Neural cell (in vitro differentiated cells): ENCODE data around the gene PPP1R14B. TPM values are rescaled to one million over a fixed set of nuclear protein-coding genes. Genes with fewer than 3 reads are reported as not detected.

Experiments used
- H2AFZ ChIP-seq: fragments of 200-600, 300-800 bp; sonication (generic), shearing (Covaris generic); 2 replicates; pipeline ENCODE4 v1.6.0; 2014; ENCODE audit warnings: low read depth, mild to moderate bottlenecking, antibody characterized with exemption, low read length, moderate library complexity
- H3F3A ChIP-seq: fragments of 200-600 bp; shearing (Covaris generic); 2 replicates; pipeline ENCODE4 v1.6.1; 2016; ENCODE audit warnings: mild to moderate bottlenecking, moderate library complexity, mixed read lengths, antibody characterized with exemption, low read length; ENCODE audit not compliant: insufficient read depth, poor library complexity, severe bottlenecking
- H3K27ac ChIP-seq: fragments of 200-600, 300-800 bp; sonication (generic), shearing (Covaris generic); 2 replicates; pipeline ENCODE4 v1.5.1; 2014; ENCODE audit warnings: mild to moderate bottlenecking, low read length, moderate library complexity
- H3K27me3 ChIP-seq: fragments of 300-800, 200-600 bp; sonication (generic), shearing (Covaris generic); 2 replicates; pipeline ENCODE4 v1.6.0; 2014; ENCODE audit warnings: mild to moderate bottlenecking, low read depth, low read length, moderate library complexity; ENCODE audit not compliant: insufficient read depth
- H3K36me3 ChIP-seq: fragments of 300-800, 200-600 bp; sonication (generic), shearing (Covaris generic); 2 replicates; pipeline ENCODE4 v1.5.1; 2014; ENCODE audit warnings: mild to moderate bottlenecking, antibody characterized with exemption, low read length, moderate library complexity; ENCODE audit not compliant: insufficient read depth
- H3K4me2 ChIP-seq: fragments of 300-800, 200-600 bp; sonication (generic), shearing (Covaris generic); 2 replicates; pipeline ENCODE4 v1.6.0; 2014; ENCODE audit warnings: mild to moderate bottlenecking, low read length
- H3K4me3 ChIP-seq: fragments of 300-800, 200-600 bp; sonication (generic), shearing (Covaris generic); 2 replicates; pipeline ENCODE4 v1.5.1; 2014; ENCODE audit warnings: mild to moderate bottlenecking, low read length, moderate library complexity
- H3K79me2 ChIP-seq: fragments of 200-600 bp; shearing (Covaris generic); replicated peaks from 2 replicates; pipeline ENCODE4 v1.6.0; 2014; ENCODE audit warnings: mild to moderate bottlenecking, low read length, moderate library complexity; ENCODE audit not compliant: insufficient read depth
- H3K9ac ChIP-seq: fragments of 300-800, 200-600 bp; sonication (generic), shearing (Covaris generic); 2 replicates; pipeline ENCODE4 v1.6.1; 2016; ENCODE audit warnings: mild to moderate bottlenecking, low read length, mixed read lengths
- H3K9me2 ChIP-seq: fragments of 200-600 bp; shearing (Covaris generic); 2 replicates; pipeline ENCODE4 v1.6.1; 2016; ENCODE audit warnings: mild to moderate bottlenecking, low read length, mixed read lengths; ENCODE audit not compliant: insufficient read depth
- H3K9me3 ChIP-seq: fragments of 200-600, 300-800 bp; sonication (generic), shearing (Covaris generic); 2 replicates; pipeline ENCODE4 v1.6.1; 2016; ENCODE audit warnings: mild to moderate bottlenecking, mixed run types, low read length, moderate library complexity, mixed read lengths
- H4K20me1 ChIP-seq: fragments of 200-600 bp; shearing (Covaris generic); 2 replicates; pipeline ENCODE4 v1.6.1; 2016; ENCODE audit warnings: mild to moderate bottlenecking, mixed run types; ENCODE audit not compliant: insufficient read depth
- EP300 ChIP-seq: fragments of 450-650 bp; conservative IDR thresholded peaks from 2 replicates; pipeline ENCODE4 v1.6.1; 2014; ENCODE audit warnings: antibody characterized with exemption, mild to moderate bottlenecking, moderate library complexity; ENCODE audit not compliant: poor library complexity, severe bottlenecking
- EZH2 ChIP-seq: fragments of 200-600, 300-800 bp; shearing (Covaris generic), sonication (generic); IDR thresholded peaks from 2 replicates; pipeline ENCODE4 v1.6.1; 2014; ENCODE audit warnings: antibody characterized with exemption, low read length, borderline replicate concordance, mild to moderate bottlenecking; ENCODE audit not compliant: insufficient read depth, poor library complexity, severe bottlenecking
- MXI1 ChIP-seq: fragments of 450-650 bp; conservative IDR thresholded peaks from 2 replicates; pipeline ENCODE4 v1.6.1; 2014; ENCODE audit warnings: antibody characterized with exemption, mild to moderate bottlenecking; ENCODE audit not compliant: poor library complexity, severe bottlenecking
- POLR2AphosphoS5 ChIP-seq: IDR thresholded peaks from 2 replicates; pipeline ENCODE4 v1.6.1; 2012
- RAD21 ChIP-seq: fragments of 450-650 bp; conservative IDR thresholded peaks from 2 replicates; pipeline ENCODE4 v1.6.1; 2014; ENCODE audit warnings: antibody characterized with exemption, mild to moderate bottlenecking, moderate library complexity
- SMC3 ChIP-seq: fragments of 450-650 bp; conservative IDR thresholded peaks from 2 replicates; pipeline ENCODE4 v1.6.1; 2014; ENCODE audit warnings: antibody characterized with exemption, mild to moderate bottlenecking, moderate library complexity; ENCODE audit not compliant: poor library complexity
- TAF1 ChIP-seq: IDR thresholded peaks from 2 replicates; pipeline ENCODE4 v1.6.1; 2012; ENCODE audit warnings: low read depth
- polyA plus RNA-seq: library from polyadenylated mRNA; depleted of rRNA; stranded (reverse); fragments of >200 nt; gene quantifications from 2 replicates; pipeline ENCODE4 v1.2.3, GENCODE V29; 2014
- TF ChIP-seq, protein P1 (sequence below): IDR thresholded peaks from 2 replicates; pipeline ENCODE4 v1.6.1; 2012; ENCODE audit warnings: borderline replicate concordance
- TF ChIP-seq, protein P2 (sequence below): fragments of 450-650 bp; IDR thresholded peaks from 2 replicates; pipeline ENCODE4 v1.5.1; 2014; ENCODE audit warnings: antibody characterized with exemption, mild to moderate bottlenecking, moderate library complexity; ENCODE audit not compliant: poor library complexity, severe bottlenecking

The PPP1R14B gene
- polyA plus RNA-seq, 1 donor from 2014 or later = 400 TPM

DNA sequence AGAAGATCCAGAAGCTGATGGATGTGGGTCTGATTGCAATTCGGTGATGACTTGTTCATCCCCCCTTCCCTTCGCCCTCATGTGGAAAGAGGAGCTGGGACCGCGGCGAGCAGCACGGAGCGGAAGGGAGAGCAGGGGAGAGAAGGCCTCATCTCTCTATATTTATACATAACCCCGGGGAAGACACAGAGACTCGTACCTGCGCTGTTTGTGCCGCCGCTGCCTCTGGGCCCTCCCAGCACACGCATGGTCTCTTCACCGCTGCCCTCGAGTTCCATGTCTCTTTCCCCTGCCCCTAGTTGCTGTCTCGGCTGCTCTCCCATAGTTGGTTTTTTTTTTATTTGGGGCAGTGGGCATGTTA is 42.7 kb downstream of the PPP1R14B start:
- H3K4me2 ChIP-seq = no peak overlapping the region
- no peak overlapping the region for H3K4me3 ChIP-seq
- no peak overlapping the region for H3K9ac ChIP-seq
- H3K79me2 ChIP-seq = no peaks in the 10 kb centered on the region
- peaks cover 6% of the 10 kb centered on the region for H3K36me3 ChIP-seq
- no peaks in the 10 kb centered on the region for H4K20me1 ChIP-seq
- no peaks in the 10 kb centered on the region for H3F3A ChIP-seq
- H2AFZ ChIP-seq = no peak overlapping the region
- H3K27ac ChIP-seq = no peak overlapping the region
- H3K9me3 ChIP-seq = no peaks in the 10 kb centered on the region
- no peaks in the 10 kb centered on the region for H3K9me2 ChIP-seq
- TF ChIP-seq RAD21 = no peak
- TF ChIP-seq EP300 = no peak
- TF ChIP-seq EZH2 = no peak
- TF ChIP-seq TAF1 = no peak
- TF ChIP-seq, protein P1, sequence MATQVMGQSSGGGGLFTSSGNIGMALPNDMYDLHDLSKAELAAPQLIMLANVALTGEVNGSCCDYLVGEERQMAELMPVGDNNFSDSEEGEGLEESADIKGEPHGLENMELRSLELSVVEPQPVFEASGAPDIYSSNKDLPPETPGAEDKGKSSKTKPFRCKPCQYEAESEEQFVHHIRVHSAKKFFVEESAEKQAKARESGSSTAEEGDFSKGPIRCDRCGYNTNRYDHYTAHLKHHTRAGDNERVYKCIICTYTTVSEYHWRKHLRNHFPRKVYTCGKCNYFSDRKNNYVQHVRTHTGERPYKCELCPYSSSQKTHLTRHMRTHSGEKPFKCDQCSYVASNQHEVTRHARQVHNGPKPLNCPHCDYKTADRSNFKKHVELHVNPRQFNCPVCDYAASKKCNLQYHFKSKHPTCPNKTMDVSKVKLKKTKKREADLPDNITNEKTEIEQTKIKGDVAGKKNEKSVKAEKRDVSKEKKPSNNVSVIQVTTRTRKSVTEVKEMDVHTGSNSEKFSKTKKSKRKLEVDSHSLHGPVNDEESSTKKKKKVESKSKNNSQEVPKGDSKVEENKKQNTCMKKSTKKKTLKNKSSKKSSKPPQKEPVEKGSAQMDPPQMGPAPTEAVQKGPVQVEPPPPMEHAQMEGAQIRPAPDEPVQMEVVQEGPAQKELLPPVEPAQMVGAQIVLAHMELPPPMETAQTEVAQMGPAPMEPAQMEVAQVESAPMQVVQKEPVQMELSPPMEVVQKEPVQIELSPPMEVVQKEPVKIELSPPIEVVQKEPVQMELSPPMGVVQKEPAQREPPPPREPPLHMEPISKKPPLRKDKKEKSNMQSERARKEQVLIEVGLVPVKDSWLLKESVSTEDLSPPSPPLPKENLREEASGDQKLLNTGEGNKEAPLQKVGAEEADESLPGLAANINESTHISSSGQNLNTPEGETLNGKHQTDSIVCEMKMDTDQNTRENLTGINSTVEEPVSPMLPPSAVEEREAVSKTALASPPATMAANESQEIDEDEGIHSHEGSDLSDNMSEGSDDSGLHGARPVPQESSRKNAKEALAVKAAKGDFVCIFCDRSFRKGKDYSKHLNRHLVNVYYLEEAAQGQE = no peak
- TF ChIP-seq, protein P2, sequence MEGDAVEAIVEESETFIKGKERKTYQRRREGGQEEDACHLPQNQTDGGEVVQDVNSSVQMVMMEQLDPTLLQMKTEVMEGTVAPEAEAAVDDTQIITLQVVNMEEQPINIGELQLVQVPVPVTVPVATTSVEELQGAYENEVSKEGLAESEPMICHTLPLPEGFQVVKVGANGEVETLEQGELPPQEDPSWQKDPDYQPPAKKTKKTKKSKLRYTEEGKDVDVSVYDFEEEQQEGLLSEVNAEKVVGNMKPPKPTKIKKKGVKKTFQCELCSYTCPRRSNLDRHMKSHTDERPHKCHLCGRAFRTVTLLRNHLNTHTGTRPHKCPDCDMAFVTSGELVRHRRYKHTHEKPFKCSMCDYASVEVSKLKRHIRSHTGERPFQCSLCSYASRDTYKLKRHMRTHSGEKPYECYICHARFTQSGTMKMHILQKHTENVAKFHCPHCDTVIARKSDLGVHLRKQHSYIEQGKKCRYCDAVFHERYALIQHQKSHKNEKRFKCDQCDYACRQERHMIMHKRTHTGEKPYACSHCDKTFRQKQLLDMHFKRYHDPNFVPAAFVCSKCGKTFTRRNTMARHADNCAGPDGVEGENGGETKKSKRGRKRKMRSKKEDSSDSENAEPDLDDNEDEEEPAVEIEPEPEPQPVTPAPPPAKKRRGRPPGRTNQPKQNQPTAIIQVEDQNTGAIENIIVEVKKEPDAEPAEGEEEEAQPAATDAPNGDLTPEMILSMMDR = no peak
- no peak for TF ChIP-seq POLR2AphosphoS5
- no peak for TF ChIP-seq MXI1
- no peak for TF ChIP-seq SMC3
- H3K27me3 ChIP-seq = no peaks in the 10 kb centered on the region

- H3K4me2 ChIP-seq = no peak overlapping the region
- TF ChIP-seq RAD21 (no peak), EZH2 (no peak), SMC3 (no peak), MXI1 (no peak), POLR2AphosphoS5 (no peak), EP300 (no peak), TAF1 (no peak)
- TF ChIP-seq, protein P2 = no peak
- TF ChIP-seq, protein P1 = no peak
- no peak overlapping the region for H3K4me3 ChIP-seq
- H3K27me3 ChIP-seq = no peaks in the 10 kb centered on the region
- peaks cover 6% of the 10 kb centered on the region for H3K36me3 ChIP-seq
- H3K9me2 ChIP-seq = no peaks in the 10 kb centered on the region
- no peak overlapping the region for H2AFZ ChIP-seq
- no peak overlapping the region for H3K27ac ChIP-seq
- H3K79me2 ChIP-seq = no peaks in the 10 kb centered on the region
- H4K20me1 ChIP-seq = no peaks in the 10 kb centered on the region
- H3F3A ChIP-seq = no peaks in the 10 kb centered on the region
- no peak overlapping the region for H3K9ac ChIP-seq
- no peaks in the 10 kb centered on the region for H3K9me3 ChIP-seq
These were observed 43.2 kb downstream of the PPP1R14B start for GRCh38 chr11:64203421-64204079.
